Activated CD4-positive, alpha-beta T cell treated with anti-CD3 and anti-CD28 coated beads for 4 hours (primary cell): ENCODE results near the gene WIPF3.
"Not testable (repeated sequence)": the region's sequence is repeated elsewhere in the genome, so short reads cannot be mapped to it uniquely, and the experiment has no call there.

ENCODE experiments used
- DNase-seq, 2 donors: peaks; one replicate each; pipeline ENCODE4 v3.0.0-alpha.2; 2020

WIPF3 gene

GRCh38 chr7:29958667-29959358 lies 152.5 kb downstream of the WIPF3 start:
- no peak for DNase-seq

- DNase-seq: not testable (repeated sequence)
These were observed 155.3 kb downstream of the WIPF3 start for GRCh38 chr7:29961611-29962010.

GRCh38 chr7:29962035-29962434 lies 155.7 kb downstream of the WIPF3 start:
- no peak for DNase-seq

- DNase-seq: no peak
These were observed 158.7 kb downstream of the WIPF3 start for GRCh38 chr7:29965030-29965429.
